AG04450 (cell line): Measurements from ENCODE around the gene DHX15. TPM values are rescaled to one million over a fixed set of nuclear protein-coding genes. Genes with fewer than 3 reads are reported as not detected.
A peak's percentile ranks its signal among the peaks of the same experiment; 100 is the strongest.

ENCODE experiments used
- CTCF ChIA-PET: fragments of 300-600, 350-600 bp; formaldehyde crosslinking; extraction: SDS; loops from one replicate; lab custom pipeline; 2022; ENCODE audit warnings: antibody characterized with exemption, inconsistent platforms; lab: Charles Lee
- POLR2A ChIA-PET: fragments of 350-600 bp; formaldehyde crosslinking; extraction: SDS; loops from one replicate; lab custom pipeline; 2021; ENCODE audit warnings: antibody characterized with exemption, inconsistent platforms; lab: Yijun Ruan, JAX
- DNase-seq: peaks from one replicate; pipeline ENCODE4 v3.0.0-alpha.2; 2011; ENCODE audit warnings: low read depth, low spot score
- H3K27ac ChIP-seq: one replicate; pipeline ENCODE4 v1.5.1; 2012; ENCODE audit warnings: low read depth, low read length, control low read depth
- H3K27me3 ChIP-seq: one replicate; pipeline ENCODE4 v1.6.0; 2012; ENCODE audit warnings: low read length; ENCODE audit not compliant: control insufficient read depth, insufficient read depth
- H3K4me3 ChIP-seq: 2 replicates; pipeline ENCODE4 v1.5.1; 2011; ENCODE audit warnings: mild to moderate bottlenecking, low read depth, low read length, control low read depth
- H3K9me3 ChIP-seq: 2 replicates; pipeline ENCODE4 v1.5.1; 2012; ENCODE audit warnings: low read length; ENCODE audit not compliant: control insufficient read depth, insufficient read depth
- polyA plus RNA-seq: library from polyadenylated mRNA; depleted of rRNA; stranded (reverse); fragments of >200 nt; gene quantifications from 2 replicates; pipeline ENCODE4 v1.2.3, GENCODE V29; 2011
- TF ChIP-seq, protein P1 (sequence below): IDR thresholded peaks from 2 replicates; pipeline ENCODE4 v1.5.1; 2011; ENCODE audit warnings: low read depth, low read length, control low read depth, inconsistent platforms

DHX15 gene
- polyA plus RNA-seq, 1 experiment = 158 TPM

GRCh38 chr4:24514808-24515207, 69.5 kb downstream of the DHX15 start:
- CTCF ChIA-PET = interaction anchor here (0.6 to 1.2 kb wide), 5 partner anchors 9 to 37 kb away, joined by 3 to 5 read pairs (median 3); no protein-coding TSS in a partner anchor
- Histone ChIP-seq H3K9me3 (no peaks in the 10 kb centered on the region), H3K27me3 (no peaks in the 10 kb centered on the region), H3K27ac (no peak overlapping the region), H3K4me3 (no peak overlapping the region)
- TF ChIP-seq, protein P1, sequence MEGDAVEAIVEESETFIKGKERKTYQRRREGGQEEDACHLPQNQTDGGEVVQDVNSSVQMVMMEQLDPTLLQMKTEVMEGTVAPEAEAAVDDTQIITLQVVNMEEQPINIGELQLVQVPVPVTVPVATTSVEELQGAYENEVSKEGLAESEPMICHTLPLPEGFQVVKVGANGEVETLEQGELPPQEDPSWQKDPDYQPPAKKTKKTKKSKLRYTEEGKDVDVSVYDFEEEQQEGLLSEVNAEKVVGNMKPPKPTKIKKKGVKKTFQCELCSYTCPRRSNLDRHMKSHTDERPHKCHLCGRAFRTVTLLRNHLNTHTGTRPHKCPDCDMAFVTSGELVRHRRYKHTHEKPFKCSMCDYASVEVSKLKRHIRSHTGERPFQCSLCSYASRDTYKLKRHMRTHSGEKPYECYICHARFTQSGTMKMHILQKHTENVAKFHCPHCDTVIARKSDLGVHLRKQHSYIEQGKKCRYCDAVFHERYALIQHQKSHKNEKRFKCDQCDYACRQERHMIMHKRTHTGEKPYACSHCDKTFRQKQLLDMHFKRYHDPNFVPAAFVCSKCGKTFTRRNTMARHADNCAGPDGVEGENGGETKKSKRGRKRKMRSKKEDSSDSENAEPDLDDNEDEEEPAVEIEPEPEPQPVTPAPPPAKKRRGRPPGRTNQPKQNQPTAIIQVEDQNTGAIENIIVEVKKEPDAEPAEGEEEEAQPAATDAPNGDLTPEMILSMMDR = peak; percentile 37
- POLR2A ChIA-PET = interaction anchor here (0.7 to 1.0 kb wide), 2 partner anchors 10 to 32 kb away, joined by 3 read pairs; no protein-coding TSS in a partner anchor
- no peak for DNase-seq

DNA sequence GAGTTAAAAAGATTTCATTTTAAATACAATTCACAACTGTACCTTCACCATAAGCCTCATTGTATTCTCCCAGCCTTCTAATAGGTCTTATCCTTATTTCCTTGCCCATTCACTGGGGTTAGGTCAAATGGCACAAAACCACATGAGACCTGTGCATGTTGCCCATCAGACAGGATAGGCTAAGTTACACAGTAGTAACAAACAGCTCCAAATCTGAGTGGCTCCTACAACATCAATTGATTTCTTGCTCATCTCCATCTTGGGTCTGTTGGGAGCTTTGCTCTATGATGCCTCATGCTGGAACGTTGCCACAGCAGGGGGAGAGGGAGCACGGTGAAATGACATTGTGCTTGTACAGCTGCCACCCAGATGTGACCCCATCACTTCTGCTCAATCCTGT, 70.6 kb downstream of the DHX15 start:
- no peak overlapping the region for H3K4me3 ChIP-seq
- ChIA-PET POLR2A (no interaction called here), CTCF (no interaction called here)
- TF ChIP-seq, protein P1 = no peak
- DNase-seq = no peak
- H3K9me3 ChIP-seq = no peaks in the 10 kb centered on the region
- H3K27me3 ChIP-seq = no peaks in the 10 kb centered on the region
- H3K27ac ChIP-seq = no peak overlapping the region

DNA sequence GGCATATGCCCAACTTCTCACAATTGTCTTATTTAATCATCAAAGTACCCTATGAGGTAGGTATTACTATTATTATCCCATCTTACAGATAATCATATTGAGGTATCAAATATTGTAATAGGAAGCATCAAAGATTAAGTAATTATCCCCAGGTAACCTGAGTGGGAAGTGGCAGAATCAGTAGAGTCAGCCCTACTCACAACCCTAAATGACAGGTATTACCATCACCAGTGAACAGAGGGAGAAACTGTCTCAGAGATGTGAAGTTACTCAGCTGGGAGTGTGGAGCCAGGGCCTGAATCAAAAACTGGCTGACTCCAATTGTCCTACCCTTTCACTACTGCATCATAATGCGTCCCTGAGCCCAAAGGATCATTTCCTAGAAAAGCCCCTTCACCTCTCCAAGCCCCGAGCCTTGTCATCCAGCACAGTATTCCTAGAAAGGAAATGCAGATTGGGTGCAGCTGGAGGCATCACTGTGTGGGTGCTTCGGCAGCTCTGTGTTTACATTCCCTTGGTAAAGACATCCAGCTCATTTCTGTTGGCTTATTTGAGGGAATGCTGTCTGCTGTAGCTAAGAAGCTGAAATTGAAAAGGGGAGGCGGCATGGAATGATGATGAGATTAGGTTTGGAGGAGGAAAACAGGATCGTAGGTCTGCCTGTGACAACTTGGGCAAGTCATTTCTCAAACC, 72.8 kb downstream of the DHX15 start:
- H3K27me3 ChIP-seq = no peaks in the 10 kb centered on the region
- ChIA-PET POLR2A (interaction anchor here (0.6 to 0.7 kb wide), 2 partner anchors 301 to 481 kb away, joined by 3 to 5 read pairs; no protein-coding TSS in a partner anchor), CTCF (interaction anchor here (0.7 to 1.0 kb wide), 5 partner anchors 10 to 469 kb away, joined by 3 to 4 read pairs (median 3); no protein-coding TSS in a partner anchor)
- H3K4me3 ChIP-seq = no peak overlapping the region
- peak; percentile 73 for DNase-seq
- TF ChIP-seq, protein P1 = no peak
- H3K27ac ChIP-seq = peak overlapping the region; percentile 39
- no peaks in the 10 kb centered on the region for H3K9me3 ChIP-seq

GRCh38 chr4:24510091-24510490, 74.3 kb downstream of the DHX15 start:
- H3K27ac ChIP-seq = no peak overlapping the region
- H3K4me3 ChIP-seq = no peak overlapping the region
- ChIA-PET CTCF (interaction anchor here (0.8 kb wide), 1 partner anchor 34 kb away, joined by 3 read pairs; no protein-coding TSS in a partner anchor), POLR2A (no interaction called here)
- no peaks in the 10 kb centered on the region for H3K27me3 ChIP-seq
- no peak for DNase-seq
- H3K9me3 ChIP-seq = no peaks in the 10 kb centered on the region
- TF ChIP-seq, protein P1 = no peak

GRCh38 chr4:24508541-24508940, 75.8 kb downstream of the DHX15 start:
- DNase-seq = no peak
- TF ChIP-seq, protein P1 = no peak
- Histone ChIP-seq H3K27ac (no peak overlapping the region), H3K9me3 (no peaks in the 10 kb centered on the region), H3K4me3 (no peak overlapping the region), H3K27me3 (no peaks in the 10 kb centered on the region)
- ChIA-PET POLR2A (no interaction called here), CTCF (no interaction called here)
